ENCODE data around the gene MYRIP.

Gene MYRIP

DNA sequence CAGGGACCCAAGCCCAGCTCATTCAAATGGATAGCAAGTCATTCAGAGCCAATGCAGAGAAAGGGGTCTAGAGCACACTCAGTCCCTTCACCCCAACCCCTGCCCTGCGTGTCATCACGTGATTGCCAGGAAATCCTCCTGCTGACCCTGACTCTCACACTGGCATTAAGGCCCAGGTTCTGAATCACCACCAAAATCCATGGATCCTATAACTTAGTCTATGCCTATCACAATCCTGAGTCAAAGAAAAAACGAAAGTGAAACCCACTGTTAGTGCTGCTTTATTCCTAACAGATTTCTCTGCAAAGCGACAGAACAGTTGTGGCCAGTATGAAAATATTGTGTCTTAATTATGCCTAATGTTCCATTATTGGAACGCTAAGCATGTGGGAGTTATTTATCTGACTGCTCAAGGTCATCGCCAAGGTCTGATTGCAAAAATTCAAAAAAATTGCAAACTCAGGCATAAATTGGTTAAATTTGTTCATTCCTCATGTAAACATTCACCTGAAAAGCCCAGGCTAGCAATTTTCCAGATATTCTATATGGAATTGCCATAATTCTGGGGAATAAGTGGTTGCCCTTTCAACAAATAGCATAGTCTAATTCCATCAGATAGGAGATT, 391.4 kb downstream of the MYRIP start:
- DNase-seq = no peak

DNA sequence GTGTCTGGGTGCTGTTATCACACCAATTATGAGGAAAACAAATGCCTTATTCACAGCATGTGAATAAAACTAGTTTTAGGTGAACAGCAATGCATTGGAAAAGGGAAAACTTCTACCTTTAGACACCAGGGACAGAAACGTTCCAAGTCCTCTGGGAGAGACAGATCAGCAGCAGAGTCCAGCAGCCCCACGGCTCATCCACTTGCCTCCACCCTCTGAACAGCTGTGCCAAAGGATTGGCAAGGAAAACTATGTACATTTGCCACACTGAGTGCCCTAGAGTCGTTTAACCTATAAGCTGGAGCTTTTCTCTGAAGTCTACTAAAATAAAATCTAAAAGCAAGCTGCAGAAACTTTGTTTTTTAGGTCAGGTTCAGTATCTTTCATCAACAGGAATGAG, 392.4 kb downstream of the MYRIP start:
- DNase-seq = no peak

GRCh38 chr3:40206522-40206921, 397.1 kb downstream of the MYRIP start:
- no peak for DNase-seq

DNA sequence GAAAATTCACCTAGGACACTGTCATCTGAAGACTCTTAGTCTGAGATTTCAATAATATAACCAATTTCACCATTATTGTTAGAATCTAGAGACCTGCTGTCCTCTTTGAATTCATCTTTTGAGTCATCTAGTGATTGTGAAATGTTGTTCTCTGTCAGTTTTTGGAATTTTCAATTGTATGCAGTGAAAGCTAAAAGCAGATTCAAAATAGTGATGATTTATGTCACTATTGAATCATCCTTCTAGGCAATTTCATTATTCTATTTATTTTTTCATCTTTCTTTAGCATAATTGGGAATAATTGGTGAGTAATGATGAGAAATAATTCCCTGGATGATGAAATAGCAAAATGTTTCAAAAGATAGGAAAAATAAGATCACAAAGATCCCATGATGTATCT, 398.4 kb downstream of the MYRIP start:
- no peak for DNase-seq

DNA sequence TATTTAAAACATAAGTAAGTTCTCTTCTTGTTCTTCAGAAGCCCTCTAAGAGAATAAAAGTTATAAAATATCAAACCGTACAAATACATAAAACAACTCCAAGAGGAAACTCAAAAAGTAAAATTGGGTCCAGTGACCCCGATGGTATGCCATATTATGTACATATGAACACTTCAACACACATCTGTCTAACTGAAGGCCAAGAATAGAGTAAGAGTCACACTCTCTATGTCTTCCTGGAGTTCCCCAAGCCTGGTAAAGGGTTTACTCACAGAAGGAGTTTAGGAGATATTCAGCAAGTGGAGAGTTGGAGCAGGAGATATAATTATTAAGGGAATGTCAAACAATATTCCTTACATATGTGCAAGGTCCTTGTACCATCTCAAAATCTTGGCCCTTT, 398.8 kb downstream of the MYRIP start:
- DNase-seq = no peak

DNA sequence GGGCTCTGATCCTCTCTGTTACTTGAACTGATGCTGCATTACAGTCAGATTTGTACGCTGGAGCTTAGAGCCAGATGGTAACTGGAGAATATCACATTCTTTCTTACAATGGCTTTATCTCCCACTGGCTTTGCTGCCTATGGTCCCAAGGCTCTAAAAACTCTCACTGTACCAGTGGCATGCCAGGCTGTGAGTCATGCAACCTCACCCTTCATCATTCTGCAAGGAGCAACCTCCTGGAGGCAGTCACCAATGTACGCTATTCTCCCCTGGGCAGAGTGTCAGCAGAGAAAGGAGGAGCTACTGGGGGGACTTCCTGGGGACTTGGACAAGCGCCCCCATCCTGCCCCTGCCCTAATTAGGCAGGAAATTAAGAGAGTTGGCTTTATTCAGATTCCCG, 402.2 kb downstream of the MYRIP start:
- DNase-seq = no peak

GRCh38 chr3:40213556-40213955, 404.1 kb downstream of the MYRIP start:
- no peak for DNase-seq

DNA sequence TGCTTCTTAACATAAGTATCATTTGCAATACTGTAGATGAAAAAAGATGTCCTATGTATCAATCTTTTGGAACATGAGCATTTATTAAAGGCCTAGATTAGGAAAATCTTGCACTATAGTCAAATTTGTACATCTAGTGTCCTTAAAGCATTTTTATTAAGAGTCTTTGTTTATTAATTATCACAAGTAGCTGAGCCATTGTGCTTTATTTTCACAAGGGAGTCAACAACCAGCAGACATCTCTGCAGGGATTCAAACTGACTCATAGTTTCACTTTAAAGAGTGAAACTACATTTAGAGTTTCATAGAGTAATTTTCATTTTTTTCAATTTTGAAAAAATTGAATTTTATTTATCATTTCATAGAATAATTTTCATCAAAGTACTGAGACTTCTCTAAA, 405.6 kb downstream of the MYRIP start:
- no peak for DNase-seq

DNA sequence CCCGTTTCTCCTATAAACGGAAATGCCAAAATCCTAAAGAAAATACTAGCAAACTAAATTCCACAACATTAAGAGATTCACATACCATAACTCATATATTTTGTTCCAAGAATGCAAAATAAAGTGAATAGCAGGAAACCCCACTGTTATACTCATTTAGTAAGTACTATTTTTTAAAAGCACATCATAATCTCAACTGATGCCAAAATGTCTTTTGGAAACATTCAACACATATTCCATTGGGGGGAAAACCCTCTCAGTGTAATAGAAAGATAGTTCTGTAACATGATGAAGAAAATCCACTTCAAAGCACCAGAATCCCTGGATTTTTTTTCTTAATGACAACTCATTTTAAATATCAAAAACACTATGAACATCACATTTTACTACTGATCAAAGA, 407.1 kb downstream of the MYRIP start:
- no peak for DNase-seq

- no peak for DNase-seq
These were observed 414.4 kb downstream of the MYRIP start for GRCh38 chr3:40223856-40224255.

GRCh38 chr3:40224796-40225515, 415.5 kb downstream of the MYRIP start:
- DNase-seq = no peak

GRCh38 chr3:40226636-40227035, 417.2 kb downstream of the MYRIP start:
- no peak for DNase-seq

GRCh38 chr3:40228792-40229350, 419.5 kb downstream of the MYRIP start:
- no peak for DNase-seq

GRCh38 chr3:40229386-40229785, 420.0 kb downstream of the MYRIP start:
- DNase-seq = no peak

- DNase-seq = no peak
These were observed 420.6 kb downstream of the MYRIP start for GRCh38 chr3:40229963-40230362.

DNA sequence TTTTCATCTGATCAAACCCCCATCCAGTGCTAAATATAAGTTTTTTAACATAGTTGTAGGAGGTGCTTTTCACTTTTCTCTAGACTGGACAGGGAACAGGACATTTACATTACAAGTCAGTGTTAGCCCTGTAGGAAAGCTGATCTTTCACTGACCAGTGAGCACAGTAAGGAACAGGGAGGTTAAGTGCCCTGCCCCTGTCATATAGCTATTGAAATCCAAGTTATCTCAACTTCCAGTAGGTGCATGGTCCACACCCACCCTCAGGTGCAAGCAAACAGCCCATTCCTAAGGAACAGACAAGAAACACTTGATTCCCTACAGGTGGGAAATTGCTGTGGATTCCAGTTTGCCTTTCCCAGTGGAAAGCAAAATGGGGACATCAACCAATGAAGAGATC, 421.0 kb downstream of the MYRIP start:
- no peak for DNase-seq

DNA sequence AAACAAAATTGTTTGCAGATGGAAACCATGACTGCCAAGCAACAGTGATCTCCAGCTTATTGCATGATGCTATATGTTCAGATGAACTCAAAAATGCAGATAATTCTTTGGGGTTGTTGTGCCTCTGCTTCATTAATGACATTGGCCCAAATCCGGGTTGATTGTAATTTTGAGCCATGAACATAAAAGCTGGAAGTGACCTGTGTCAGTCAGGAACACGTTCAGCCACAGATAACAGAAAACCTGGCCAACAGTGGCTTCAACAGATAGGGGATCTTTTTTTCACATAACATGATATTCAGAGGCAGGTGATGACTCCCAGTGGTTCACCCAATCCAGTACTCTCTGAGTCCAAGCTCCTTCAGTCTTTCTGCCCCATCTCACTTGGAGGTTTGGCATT, 423.2 kb downstream of the MYRIP start:
- DNase-seq = no peak

- no peak for DNase-seq
These were observed 427.8 kb downstream of the MYRIP start for GRCh38 chr3:40237159-40237558.

GRCh38 chr3:40237889-40238571, 428.6 kb downstream of the MYRIP start:
- DNase-seq = no peak

DNA sequence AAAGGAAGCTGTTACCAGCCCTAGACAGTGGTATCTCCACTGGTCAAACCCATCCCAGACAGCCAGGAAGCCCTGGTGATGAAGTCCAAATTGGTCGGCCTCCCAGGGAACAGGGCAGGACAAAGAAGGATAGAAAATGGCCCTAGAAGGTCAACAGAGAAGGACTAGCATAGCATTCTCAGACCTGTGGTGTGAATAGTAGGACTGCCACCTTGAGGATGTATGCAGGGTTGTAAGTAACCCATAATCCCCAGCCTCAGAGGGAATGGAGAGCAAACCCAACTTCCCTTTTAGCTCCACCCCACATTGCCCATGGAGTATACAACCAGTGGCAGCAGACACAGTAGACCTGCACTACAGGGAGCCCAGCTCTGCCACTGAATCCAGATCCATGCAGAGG, 431.5 kb downstream of the MYRIP start:
- DNase-seq = no peak

- DNase-seq = no peak
These were observed 432.8 kb downstream of the MYRIP start for GRCh38 chr3:40242216-40242615.

GRCh38 chr3:40242638-40243037, 433.2 kb downstream of the MYRIP start:
- no peak for DNase-seq

DNA sequence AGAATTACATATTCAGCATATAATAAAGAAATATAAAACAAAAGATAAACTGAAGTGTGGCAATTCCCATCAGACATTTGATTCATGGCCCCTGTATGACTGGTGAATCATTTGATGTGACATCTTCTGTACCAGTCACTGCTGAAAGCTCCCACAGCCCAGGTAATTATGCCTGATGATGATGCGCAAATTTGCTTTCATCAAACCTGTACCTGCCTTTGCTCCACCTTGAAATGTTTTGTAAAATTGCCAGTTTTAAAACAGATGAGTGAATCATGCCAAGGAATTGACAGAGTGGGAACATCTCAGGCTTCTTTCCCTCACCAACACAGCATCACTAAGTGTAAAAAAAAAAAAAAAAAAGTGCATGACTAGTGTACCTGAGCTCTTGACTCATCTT, 433.6 kb downstream of the MYRIP start:
- no peak for DNase-seq

All from activated effector memory CD4-positive, alpha-beta T cell treated with anti-CD3 and anti-CD28 coated beads, Interleukin-2, amount 50 U/mL, for 16 hours (primary cell).